H1 (cell line): Measurements from ENCODE around the gene KTN1. TPM values are rescaled to one million over a fixed set of nuclear protein-coding genes. Genes with fewer than 3 reads are reported as not detected.

ENCODE experiments used
- CTCF ChIP-seq, 3 experiments: IDR thresholded peaks; 1 replicate in 2 of 3; 2 replicates in 1 of 3; pipeline versions ENCODE4 v1.5.1 to v1.6.1; 2011; ENCODE audit warnings: low read length in 3 of 3, mild to moderate bottlenecking in 3 of 3, inconsistent platforms in 2 of 3, low read depth in 1 of 3, moderate library complexity in 1 of 3; ENCODE audit not compliant: insufficient read depth in 1 of 3; ENCODE audit errors: control extremely low read depth in 1 of 3
- POLR2AphosphoS5 ChIP-seq: IDR thresholded peaks from 2 replicates; pipeline ENCODE4 v1.6.1; 2011; ENCODE audit warnings: low read depth, low read length
- RAD21 ChIP-seq, 2 experiments: IDR thresholded peaks in 1 of 2; conservative IDR thresholded peaks in 1 of 2; 2 replicates each; pipeline ENCODE4 v1.6.1; 2011; ENCODE audit warnings: low read depth in 2 of 2, low read length in 2 of 2, improper control_type of control experiment in 1 of 2, inconsistent platforms in 1 of 2, mild to moderate bottlenecking in 1 of 2, moderate library complexity in 1 of 2
- TCF12 ChIP-seq: IDR thresholded peaks from 2 replicates; pipeline ENCODE4 v1.6.1; 2011; ENCODE audit warnings: low read depth, mild to moderate bottlenecking, low read length
- USF2 ChIP-seq: IDR thresholded peaks from 2 replicates; pipeline ENCODE4 v1.6.1; 2011; ENCODE audit warnings: low read length, improper control_type of control experiment
- polyA plus RNA-seq, 7 experiments: library from polyadenylated mRNA; depleted of rRNA in 3 of 7; stranded (reverse) in 5 of 7; unstranded in 2 of 7; fragments of >200 nt in 5 of 7; fragments of 200-250 nt in 2 of 7; gene quantifications; 1 replicate in 5 of 7; 2 replicates in 1 of 7; 4 replicates in 1 of 7; pipeline versions ENCODE4 v1.2.1 to v1.2.3, GENCODE V29; 2011 to 2013; ENCODE audit warnings: missing spikeins in 2 of 7, mixed read lengths in 2 of 7
- total RNA-seq: library from RNA; stranded (reverse); fragmentation: NEBNext Ultra II Directional; extraction: Animal tissue kit (Norgen Biotek cat#: 25700); gene quantifications from 2 replicates; pipeline ENCODE4 v1.2.1, GENCODE V29; 2021

The KTN1 gene
- total and polyA plus RNA-seq, 2 of the 8 experiments (the other 6 are each of a cell fraction or from before 2014, with no cell fraction given): 15.4 to 151 TPM

GRCh38 chr14:55684956-55685584 lies 105.1 kb downstream of the KTN1 start (continued):
- no peak for TF ChIP-seq CTCF (IDR thresholded peaks at IDR 0.05; ENCODE audit: control extremely low read depth in 1 of 3, insufficient read depth in 1 of 3, low read depth in 1 of 3, low read length in 3 of 3)
- TF ChIP-seq POLR2AphosphoS5: no peak
- no peak for TF ChIP-seq USF2
- no peak for TF ChIP-seq TCF12
- TF ChIP-seq RAD21 (IDR thresholded peaks at IDR 0.05 in 1 of 2, conservative IDR thresholded peaks at IDR 0.05 in 1 of 2; ENCODE audit: low read depth in 2 of 2, low read length in 2 of 2): no peak
